OCI-LY7 (cell line): ENCODE measurements around the gene GPR55. TPM values are rescaled to one million over a fixed set of nuclear protein-coding genes. Genes with fewer than 3 reads are reported as not detected.

Source experiments
- BruUV-seq: library from RNA; stranded (reverse); fragments of 400-500 nt; replicated peaks from 2 replicates; lab custom pipeline; 2021; lab: Mats Ljungman, UMichigan
- CTCF ChIA-PET: fragments of 300-600 bp; sonication (Branson Sonifier 250); formaldehyde crosslinking; loops from one replicate; lab custom pipeline; 2022; ENCODE audit warnings: antibody characterized with exemption; ENCODE audit not compliant: unreplicated experiment; lab: Charles Lee
- POLR2A ChIA-PET: fragments of 300-600 bp; sonication (Branson Sonifier 250); formaldehyde crosslinking; loops from one replicate; lab custom pipeline; 2022; ENCODE audit warnings: antibody characterized with exemption; lab: Charles Lee
- DNase-seq: peaks from one replicate; pipeline ENCODE4 v3.0.0-alpha.2; 2015; ENCODE audit warnings: low spot score
- H2AFZ ChIP-seq: fragments of 200-600 bp; sonication (generic), shearing (Covaris generic); 2 replicates; pipeline ENCODE4 v1.6.1; 2014; ENCODE audit warnings: mild to moderate bottlenecking, antibody characterized with exemption, low read length, moderate library complexity
- H3K27ac ChIP-seq: fragments of 200-600 bp; sonication (generic); 2 replicates; pipeline ENCODE4 v1.5.1; 2014; ENCODE audit warnings: mixed run types, low read depth, mild to moderate bottlenecking, moderate library complexity, low read length, inconsistent platforms; ENCODE audit not compliant: poor library complexity, severe bottlenecking
- H3K36me3 ChIP-seq: fragments of 200-600 bp; sonication (generic); 2 replicates; pipeline ENCODE4 v1.6.1; 2014; ENCODE audit warnings: mild to moderate bottlenecking, antibody characterized with exemption, low read length, moderate library complexity, mixed read lengths; ENCODE audit not compliant: insufficient read depth
- H3K4me1 ChIP-seq: fragments of 200-600 bp; sonication (generic); 2 replicates; pipeline ENCODE4 v1.5.1; 2014; ENCODE audit warnings: mild to moderate bottlenecking, low read length; ENCODE audit not compliant: insufficient read depth, poor library complexity, severe bottlenecking
- H3K4me2 ChIP-seq: fragments of 200-600 bp; sonication (generic); 2 replicates; pipeline ENCODE4 v1.6.1; 2014; ENCODE audit warnings: mild to moderate bottlenecking, low read length
- H3K4me3 ChIP-seq: fragments of 200-600 bp; sonication (generic); 2 replicates; pipeline ENCODE4 v1.5.1; 2014; ENCODE audit warnings: mild to moderate bottlenecking, low read depth, low read length; ENCODE audit not compliant: poor library complexity, severe bottlenecking
- H3K79me2 ChIP-seq: fragments of 200-600 bp; sonication (generic); 2 replicates; pipeline ENCODE4 v1.6.1; 2016; ENCODE audit warnings: low read depth, mild to moderate bottlenecking, low read length, moderate library complexity, mixed read lengths; ENCODE audit not compliant: insufficient read depth
- H3K9me2 ChIP-seq: fragments of 200-600 bp; sonication (generic); 2 replicates; pipeline ENCODE4 v1.6.1; 2016; ENCODE audit warnings: mild to moderate bottlenecking, low read length, mixed read lengths; ENCODE audit not compliant: insufficient read depth
- H3K9me3 ChIP-seq: fragments of 200-600 bp; sonication (generic); 2 replicates; pipeline ENCODE4 v1.6.1; 2014; ENCODE audit warnings: mild to moderate bottlenecking, mixed run types, low read length, mixed read lengths
- H4K20me1 ChIP-seq: fragments of 200-600 bp; sonication (generic); 2 replicates; pipeline ENCODE4 v1.6.1; 2014; ENCODE audit warnings: mild to moderate bottlenecking, antibody characterized with exemption, low read length, moderate library complexity, mixed read lengths; ENCODE audit not compliant: insufficient read depth
- EZH2phosphoT487 ChIP-seq: fragments of 200-600 bp; sonication (generic); IDR thresholded peaks from 2 replicates; pipeline ENCODE4 v1.6.1; 2018; ENCODE audit warnings: low read depth, borderline replicate concordance, mild to moderate bottlenecking, mixed run types, antibody characterized with exemption, low read length, moderate library complexity, mixed read lengths
- intact Hi-C: fragments of 100-400 bp; cut with micrococcal nuclease; formaldehyde crosslinking; loops from one replicate; pipeline ENCODE4 v1.10.0; 2022; ENCODE audit not compliant: unreplicated experiment
- total RNA-seq, 2 experiments: library from RNA; depleted of rRNA in 1 of 2; stranded (reverse); fragments of >200 nt in 1 of 2; shearing (Covaris generic) in 1 of 2; gene quantifications; 2 replicates each; pipeline ENCODE4 v1.2.3, GENCODE V29; 2014 to 2022
- TF ChIP-seq, protein P1 (sequence below): fragments of 200-600 bp; sonication (generic); conservative IDR thresholded peaks from 2 replicates; pipeline ENCODE4 v1.5.1; 2014; ENCODE audit warnings: mild to moderate bottlenecking, antibody characterized with exemption, low read length, moderate library complexity, mixed read lengths

GPR55 gene
- total RNA-seq, 2 experiments from 2014 or later: 0.22 TPM; not detected in 1

GRCh38 chr2:230868947-230869913 is 55.8 kb downstream of the GPR55 start:
- no peak overlapping the region for H3K27ac ChIP-seq
- no peak overlapping the region for H3K4me3 ChIP-seq
- H3K36me3 ChIP-seq: no peaks in the 10 kb centered on the region
- no peaks in the 10 kb centered on the region for H4K20me1 ChIP-seq
- no TSS peak for BruUV-seq
- CTCF ChIA-PET: no interaction called here
- POLR2A ChIA-PET: no interaction called here
- H3K79me2 ChIP-seq: no peaks in the 10 kb centered on the region
- no peaks in the 10 kb centered on the region for H3K9me2 ChIP-seq
- no peak overlapping the region for H2AFZ ChIP-seq
- TF ChIP-seq, protein P1, sequence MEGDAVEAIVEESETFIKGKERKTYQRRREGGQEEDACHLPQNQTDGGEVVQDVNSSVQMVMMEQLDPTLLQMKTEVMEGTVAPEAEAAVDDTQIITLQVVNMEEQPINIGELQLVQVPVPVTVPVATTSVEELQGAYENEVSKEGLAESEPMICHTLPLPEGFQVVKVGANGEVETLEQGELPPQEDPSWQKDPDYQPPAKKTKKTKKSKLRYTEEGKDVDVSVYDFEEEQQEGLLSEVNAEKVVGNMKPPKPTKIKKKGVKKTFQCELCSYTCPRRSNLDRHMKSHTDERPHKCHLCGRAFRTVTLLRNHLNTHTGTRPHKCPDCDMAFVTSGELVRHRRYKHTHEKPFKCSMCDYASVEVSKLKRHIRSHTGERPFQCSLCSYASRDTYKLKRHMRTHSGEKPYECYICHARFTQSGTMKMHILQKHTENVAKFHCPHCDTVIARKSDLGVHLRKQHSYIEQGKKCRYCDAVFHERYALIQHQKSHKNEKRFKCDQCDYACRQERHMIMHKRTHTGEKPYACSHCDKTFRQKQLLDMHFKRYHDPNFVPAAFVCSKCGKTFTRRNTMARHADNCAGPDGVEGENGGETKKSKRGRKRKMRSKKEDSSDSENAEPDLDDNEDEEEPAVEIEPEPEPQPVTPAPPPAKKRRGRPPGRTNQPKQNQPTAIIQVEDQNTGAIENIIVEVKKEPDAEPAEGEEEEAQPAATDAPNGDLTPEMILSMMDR: no peak
- no peak overlapping the region for H3K4me2 ChIP-seq
- no peaks in the 10 kb centered on the region for H3K9me3 ChIP-seq
- H3K4me1 ChIP-seq: peaks cover 19% of the 10 kb centered on the region
- DNase-seq: no peak
- intact Hi-C loops: no loop called here

DNA sequence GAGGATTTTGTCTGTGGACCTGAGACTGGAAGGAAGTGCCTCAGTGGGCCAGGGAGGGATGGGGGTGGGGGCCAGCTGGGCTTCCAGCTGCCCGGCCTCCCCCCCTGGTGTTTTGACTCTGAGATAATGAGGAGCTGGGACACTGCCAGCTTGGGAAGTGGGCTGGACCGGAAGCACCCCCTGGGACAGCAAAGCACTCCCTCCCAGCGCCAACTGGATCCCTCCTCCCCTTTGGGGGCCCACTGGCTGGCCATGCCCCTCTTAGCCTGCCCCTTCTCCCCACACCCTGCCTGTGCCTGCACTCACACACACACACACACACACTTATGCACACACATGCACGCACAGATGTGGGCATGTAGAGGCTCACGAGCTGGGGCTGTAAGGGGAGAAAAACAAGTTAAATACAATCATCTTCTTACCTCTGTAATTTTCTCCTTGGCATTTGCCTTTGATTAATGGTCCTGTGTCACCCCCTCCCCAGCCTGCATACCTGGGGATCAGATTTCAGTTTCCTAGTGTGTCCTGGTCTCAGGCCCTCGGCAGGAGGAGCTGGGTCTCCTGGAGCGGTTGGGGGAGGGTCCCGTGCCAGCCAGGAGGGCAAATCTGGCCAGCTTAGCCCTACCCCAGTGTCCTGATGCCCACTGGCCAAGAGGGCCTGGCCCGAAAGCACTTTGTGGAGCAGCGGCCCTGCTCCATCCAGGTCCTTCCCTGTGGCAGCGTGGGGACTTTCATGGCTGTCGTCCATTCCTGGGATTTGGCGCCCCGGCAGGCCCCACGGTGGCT is 56.7 kb downstream of the GPR55 start:
- no peaks in the 10 kb centered on the region for H4K20me1 ChIP-seq
- ChIA-PET CTCF (no interaction called here), POLR2A (no interaction called here)
- no peak overlapping the region for H2AFZ ChIP-seq
- no peaks in the 10 kb centered on the region for H3K79me2 ChIP-seq
- TF ChIP-seq EZH2phosphoT487: no peak
- TF ChIP-seq, protein P1: no peak
- no peaks in the 10 kb centered on the region for H3K9me3 ChIP-seq
- no peak overlapping the region for H3K4me2 ChIP-seq
- no peak for DNase-seq
- H3K4me3 ChIP-seq: no peak overlapping the region
- BruUV-seq: no TSS peak
- peaks cover 10% of the 10 kb centered on the region for H3K4me1 ChIP-seq
- no peak overlapping the region for H3K27ac ChIP-seq
- no peaks in the 10 kb centered on the region for H3K36me3 ChIP-seq
- intact Hi-C loops: no loop called here
- no peaks in the 10 kb centered on the region for H3K9me2 ChIP-seq
